ENCODE results near the gene POTEI. TPM values are rescaled to one million over a fixed set of nuclear protein-coding genes. Genes with fewer than 3 reads are reported as not detected.
"Not testable (repeated sequence)": the region's sequence is repeated elsewhere in the genome, so short reads cannot be mapped to it uniquely, and the experiment has no call there.

POTEI gene
- total RNA-seq (ENCODE audit: low replicate concordance) = 1.8 and 2.4 TPM in 2 replicates

DNA sequence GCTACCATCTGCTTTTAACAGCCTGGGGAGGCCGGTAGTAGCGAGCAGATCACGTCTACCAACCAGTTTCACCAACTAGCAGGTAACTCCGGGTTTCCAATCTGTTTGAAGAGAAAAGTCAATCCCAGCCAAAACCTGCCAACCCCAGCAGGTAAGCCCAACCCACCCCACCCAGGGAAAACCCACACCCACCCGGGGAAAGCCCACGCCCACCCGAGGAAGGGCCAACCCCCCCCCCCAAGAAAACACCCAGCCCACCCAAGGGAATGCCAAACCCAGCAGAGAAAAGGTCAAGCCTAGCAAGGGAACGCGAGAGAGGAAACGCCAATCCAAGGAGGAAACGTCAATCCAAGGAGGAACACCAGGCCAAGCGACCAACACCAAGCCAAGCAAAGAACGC lies at the start of gene POTEI:
POTEI (minus strand) TSS at position 101 of the 400 bp plus-strand sequence; CDS start at position 8, 93 bp downstream.
- not testable (repeated sequence) for H3K9ac ChIP-seq; H4K20me1 ChIP-seq (ENCODE audit: low read depth); H3K4me2 ChIP-seq; H3K27me3 ChIP-seq; H3K4me3 ChIP-seq; H3K27ac ChIP-seq; H3K9me3 Mint-ChIP-seq; H3K36me3 ChIP-seq; DNase-seq (ENCODE audit: low spot score); H3K79me2 ChIP-seq (ENCODE audit: low read depth); H2AFZ ChIP-seq (replicated peaks); H3K9me3 ChIP-seq (ENCODE audit: low read depth); H3K36me3 Mint-ChIP-seq; H3K27ac Mint-ChIP-seq; H3K4me3 Mint-ChIP-seq; H3F3A ChIP-seq (ENCODE audit: low read depth); H3K4me1 ChIP-seq; H3K27me3 Mint-ChIP-seq (ENCODE audit: insufficient read depth, low read depth); H3K4me1 Mint-ChIP-seq

DNA sequence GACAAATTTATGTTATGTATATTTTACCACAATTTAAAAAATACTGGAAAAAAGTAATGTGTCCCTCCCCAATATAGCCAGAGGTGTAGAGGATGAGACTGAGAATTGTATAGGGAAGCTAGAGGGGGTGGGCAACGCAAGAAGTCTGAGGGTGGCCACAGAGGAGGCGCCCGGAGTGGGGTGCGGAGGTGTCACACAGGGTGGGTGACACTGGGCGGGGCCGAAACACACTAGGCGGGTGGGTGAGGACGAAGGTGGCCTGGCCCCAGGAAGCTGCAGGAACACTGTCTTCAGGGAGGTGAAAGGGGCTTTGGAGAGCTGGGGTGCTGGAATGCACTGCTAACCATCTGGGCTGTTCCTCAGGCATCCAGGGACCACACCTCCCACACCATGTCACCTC lies 47.3 kb upstream of the POTEI start:
- not testable (repeated sequence) for H3K27me3 ChIP-seq; DNase-seq (ENCODE audit: low spot score); H3F3A ChIP-seq (ENCODE audit: low read depth); H3K79me2 ChIP-seq (ENCODE audit: low read depth); H3K9ac ChIP-seq; H4K20me1 ChIP-seq (ENCODE audit: low read depth); H2AFZ ChIP-seq (replicated peaks); H3K4me1 Mint-ChIP-seq; H3K4me1 ChIP-seq; H3K4me2 ChIP-seq; H3K4me3 Mint-ChIP-seq; H3K27me3 Mint-ChIP-seq (ENCODE audit: insufficient read depth, low read depth); H3K36me3 ChIP-seq; H3K27ac Mint-ChIP-seq; H3K36me3 Mint-ChIP-seq; H3K9me3 Mint-ChIP-seq; H3K27ac ChIP-seq; H3K9me3 ChIP-seq (ENCODE audit: low read depth); H3K4me3 ChIP-seq

DNA sequence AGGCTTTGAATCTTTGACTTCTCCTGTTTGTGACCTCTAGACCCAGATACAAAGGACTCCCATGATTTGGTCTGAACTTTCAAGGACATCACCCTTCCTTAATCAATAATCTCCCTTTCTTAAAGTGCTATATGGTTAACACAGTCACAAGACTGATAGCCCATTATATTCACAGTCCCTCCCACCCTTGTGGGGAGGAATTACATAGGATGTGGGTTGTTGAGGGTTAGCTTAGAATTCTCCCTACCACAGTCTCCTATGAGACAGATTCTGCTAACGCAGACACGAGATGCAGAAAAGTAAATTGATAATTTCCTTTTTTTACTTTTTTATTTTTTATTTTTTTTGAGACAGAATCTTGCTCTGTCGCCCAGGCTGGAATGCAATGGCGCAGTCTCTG lies 45.0 kb upstream of the POTEI start:
- H3K36me3 Mint-ChIP-seq; H3K36me3 ChIP-seq; H3K9me3 Mint-ChIP-seq; H3K4me3 Mint-ChIP-seq; H3K27me3 ChIP-seq; DNase-seq (ENCODE audit: low spot score); H3K9me3 ChIP-seq (ENCODE audit: low read depth); H3K4me2 ChIP-seq; H4K20me1 ChIP-seq (ENCODE audit: low read depth); H3K4me3 ChIP-seq; H3K27ac ChIP-seq; H3K27me3 Mint-ChIP-seq (ENCODE audit: insufficient read depth, low read depth); H3K27ac Mint-ChIP-seq; H3K4me1 Mint-ChIP-seq; H3F3A ChIP-seq (ENCODE audit: low read depth); H3K9ac ChIP-seq; H3K4me1 ChIP-seq; H3K79me2 ChIP-seq (ENCODE audit: low read depth); H2AFZ ChIP-seq (replicated peaks): not testable (repeated sequence)

DNA sequence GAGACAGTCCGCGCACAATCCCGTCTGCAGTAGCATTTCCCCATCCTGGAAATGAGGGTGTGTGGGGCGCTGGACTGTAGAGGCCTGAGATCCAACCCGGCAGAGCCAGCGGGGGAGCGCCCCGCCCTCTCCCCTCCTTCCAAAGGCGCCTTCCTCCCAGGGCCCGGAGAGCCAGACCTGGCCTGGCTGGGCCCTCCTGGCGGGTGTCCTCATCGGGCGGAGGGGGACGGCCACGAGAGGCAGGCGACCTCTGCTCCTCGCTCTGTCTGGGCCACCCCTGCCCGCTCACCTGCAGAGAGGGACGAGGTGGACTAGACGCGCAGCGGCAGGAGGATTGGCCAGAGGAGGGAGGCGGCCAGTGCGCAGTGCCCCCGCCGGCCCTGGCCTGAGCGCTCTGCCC lies 40.3 kb upstream of the POTEI start:
- H3K27me3 ChIP-seq; DNase-seq (ENCODE audit: low spot score); H3K4me3 ChIP-seq; H3K36me3 Mint-ChIP-seq; H3K4me1 ChIP-seq; H3K4me2 ChIP-seq; H3K9ac ChIP-seq; H3K4me1 Mint-ChIP-seq; H3F3A ChIP-seq (ENCODE audit: low read depth); H3K4me3 Mint-ChIP-seq; H3K27ac Mint-ChIP-seq; H3K79me2 ChIP-seq (ENCODE audit: low read depth); H3K9me3 Mint-ChIP-seq; H3K9me3 ChIP-seq (ENCODE audit: low read depth); H3K27ac ChIP-seq; H3K36me3 ChIP-seq; H4K20me1 ChIP-seq (ENCODE audit: low read depth); H2AFZ ChIP-seq (replicated peaks); H3K27me3 Mint-ChIP-seq (ENCODE audit: insufficient read depth, low read depth): not testable (repeated sequence)

DNA sequence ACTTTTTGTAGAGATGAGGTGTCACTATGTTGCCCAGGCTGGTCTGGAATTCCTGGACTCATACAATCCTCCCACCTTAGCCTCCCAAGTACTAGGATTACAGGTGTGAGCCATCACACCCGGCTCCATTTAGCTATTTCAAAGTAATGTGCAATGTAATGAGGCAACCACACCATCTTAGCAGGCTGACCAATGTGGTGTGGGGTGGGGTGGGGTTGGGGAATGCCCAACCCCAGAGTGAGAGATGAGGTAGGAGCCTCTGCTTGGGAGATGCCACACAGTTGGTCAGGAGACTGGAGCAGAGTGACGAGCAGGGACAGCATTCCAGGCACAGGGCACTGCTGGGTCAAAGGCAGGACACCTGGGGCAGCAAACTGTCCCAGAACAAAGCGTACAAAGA lies 39.3 kb upstream of the POTEI start:
- H3K4me3 Mint-ChIP-seq; H2AFZ ChIP-seq (replicated peaks); H3F3A ChIP-seq (ENCODE audit: low read depth); H3K79me2 ChIP-seq (ENCODE audit: low read depth); H3K27ac ChIP-seq; H3K9ac ChIP-seq; H3K27me3 Mint-ChIP-seq (ENCODE audit: insufficient read depth, low read depth); H3K9me3 ChIP-seq (ENCODE audit: low read depth); H3K4me2 ChIP-seq; H3K4me3 ChIP-seq; DNase-seq (ENCODE audit: low spot score); H3K4me1 Mint-ChIP-seq; H3K36me3 ChIP-seq; H3K27ac Mint-ChIP-seq; H4K20me1 ChIP-seq (ENCODE audit: low read depth); H3K27me3 ChIP-seq; H3K9me3 Mint-ChIP-seq; H3K36me3 Mint-ChIP-seq; H3K4me1 ChIP-seq: not testable (repeated sequence)

DNA sequence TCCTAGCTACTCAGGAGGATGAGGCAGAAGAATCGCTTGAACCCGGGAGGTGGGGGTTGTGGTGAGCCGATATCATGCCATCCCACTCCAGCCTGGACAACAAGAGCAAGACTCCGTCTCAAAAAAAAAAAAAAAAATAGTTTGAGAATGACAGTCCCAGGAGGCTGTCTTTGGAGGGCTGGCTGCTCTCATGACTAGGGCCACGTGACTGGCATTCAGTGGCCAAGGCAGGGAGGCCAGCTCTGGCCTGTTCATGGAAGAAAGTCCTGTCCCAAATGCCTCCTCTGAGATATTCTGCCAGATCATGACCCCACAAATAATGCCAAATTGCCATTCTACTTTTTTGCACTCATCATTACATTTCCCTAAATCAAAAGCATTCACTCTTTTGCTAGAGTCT lies 35.9 kb upstream of the POTEI start:
- not testable (repeated sequence) for H2AFZ ChIP-seq (replicated peaks); H3K4me3 Mint-ChIP-seq; H3K27ac ChIP-seq; H3K36me3 Mint-ChIP-seq; H3K9me3 Mint-ChIP-seq; H3K4me1 ChIP-seq; H3K9ac ChIP-seq; H3K36me3 ChIP-seq; H3K79me2 ChIP-seq (ENCODE audit: low read depth); H3K4me2 ChIP-seq; H3K9me3 ChIP-seq (ENCODE audit: low read depth); DNase-seq (ENCODE audit: low spot score); H3F3A ChIP-seq (ENCODE audit: low read depth); H3K4me1 Mint-ChIP-seq; H3K4me3 ChIP-seq; H3K27me3 ChIP-seq; H3K27me3 Mint-ChIP-seq (ENCODE audit: insufficient read depth, low read depth); H4K20me1 ChIP-seq (ENCODE audit: low read depth); H3K27ac Mint-ChIP-seq

DNA sequence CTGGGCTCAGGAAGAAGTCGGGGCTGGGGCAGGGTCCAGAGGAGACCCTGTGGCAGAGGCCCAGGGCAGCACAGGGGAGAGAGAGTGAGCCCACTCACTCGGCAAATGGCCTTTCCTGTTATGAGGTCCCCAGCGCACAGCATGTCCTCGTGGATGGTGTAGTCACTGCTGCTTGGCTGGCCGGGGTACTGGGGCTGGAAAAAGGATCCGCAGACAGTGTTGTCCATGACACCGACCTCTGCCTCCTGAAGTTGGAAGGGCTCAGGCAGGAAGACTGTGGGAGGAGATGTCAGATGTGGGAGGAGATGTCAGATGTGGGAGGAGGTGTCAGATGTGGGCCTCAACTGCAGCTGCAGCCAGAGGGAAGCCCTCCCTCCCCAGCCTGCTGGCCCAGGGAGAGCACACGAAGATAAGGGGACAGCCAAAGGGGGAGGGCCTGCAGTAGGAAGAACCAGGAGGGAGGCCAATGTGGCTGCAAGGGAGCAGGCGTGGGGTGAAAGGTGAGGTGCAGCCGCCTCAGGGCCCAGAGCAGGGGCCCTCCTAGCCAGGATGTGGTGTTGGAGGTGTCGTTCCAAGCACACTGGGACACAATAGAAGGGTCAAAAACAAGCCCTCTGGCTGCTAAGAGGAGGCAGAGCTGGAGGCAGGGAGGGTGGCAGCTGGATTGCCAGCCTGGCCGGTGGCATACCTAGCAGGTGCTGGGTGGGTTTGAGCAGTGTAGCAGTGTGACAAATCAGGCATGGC lies 34.8 kb upstream of the POTEI start:
- not testable (repeated sequence) for H3K27ac Mint-ChIP-seq, H3K4me1 Mint-ChIP-seq

DNA sequence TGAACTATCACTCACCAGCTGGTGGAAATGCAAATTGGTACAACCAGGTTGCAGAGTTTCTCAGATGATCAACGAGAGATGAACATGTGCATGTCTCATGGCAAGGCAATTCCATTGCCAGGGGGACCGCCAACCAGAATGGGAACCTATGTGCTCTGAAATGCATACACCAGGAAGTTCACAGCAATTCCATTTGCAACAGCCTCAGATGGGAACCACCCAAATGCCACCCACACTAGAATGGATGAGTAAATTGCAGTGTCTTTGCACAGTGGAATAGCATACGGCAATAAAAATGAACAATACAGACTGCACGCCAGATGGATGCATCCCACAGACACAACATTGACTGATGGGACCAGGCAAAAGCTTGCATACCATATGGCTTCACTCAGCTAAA lies 33.7 kb upstream of the POTEI start:
- H3K9me3 Mint-ChIP-seq = not testable (repeated sequence)

More for the DNA sequence above, 34.8 kb upstream of the POTEI start:
- not testable (repeated sequence) for H3K4me3 Mint-ChIP-seq; H3K36me3 ChIP-seq; H2AFZ ChIP-seq (replicated peaks); H3K4me1 ChIP-seq; H4K20me1 ChIP-seq (ENCODE audit: low read depth); H3K27ac ChIP-seq; H3K79me2 ChIP-seq (ENCODE audit: low read depth); H3K4me3 ChIP-seq; DNase-seq (ENCODE audit: low spot score); H3K9ac ChIP-seq; H3K27me3 ChIP-seq; H3K36me3 Mint-ChIP-seq; H3K9me3 Mint-ChIP-seq; H3K4me2 ChIP-seq; H3F3A ChIP-seq (ENCODE audit: low read depth); H3K27me3 Mint-ChIP-seq (ENCODE audit: insufficient read depth, low read depth); H3K9me3 ChIP-seq (ENCODE audit: low read depth)

More for the DNA sequence above, 33.7 kb upstream of the POTEI start:
- H3K79me2 ChIP-seq (ENCODE audit: low read depth); H3K36me3 Mint-ChIP-seq; H3K4me3 ChIP-seq; H3K27ac ChIP-seq; H4K20me1 ChIP-seq (ENCODE audit: low read depth); H3K9ac ChIP-seq; H3K4me3 Mint-ChIP-seq; H3K27me3 ChIP-seq; H2AFZ ChIP-seq (replicated peaks); H3K4me1 Mint-ChIP-seq; H3K27me3 Mint-ChIP-seq (ENCODE audit: insufficient read depth, low read depth); H3K4me1 ChIP-seq; H3F3A ChIP-seq (ENCODE audit: low read depth); H3K27ac Mint-ChIP-seq; H3K4me2 ChIP-seq; DNase-seq (ENCODE audit: low spot score); H3K9me3 ChIP-seq (ENCODE audit: low read depth); H3K36me3 ChIP-seq: not testable (repeated sequence)
